Trophoblast cell (in vitro differentiated cells and primary cell): Measurements from ENCODE around the gene IL17RB.

Experiments
- DNase-seq, 2 donors: peaks; one replicate each; pipeline ENCODE4 v3.0.0-alpha.2; 2016
- H2AFZ ChIP-seq: 2 replicates; pipeline ENCODE4 v1.6.1; 2013; ENCODE audit warnings: low read length, moderate library complexity, mild to moderate bottlenecking; ENCODE audit not compliant: insufficient read depth, poor library complexity
- H2AK5ac ChIP-seq: 2 replicates; pipeline ENCODE4 v1.6.1; 2013; ENCODE audit warnings: mild to moderate bottlenecking, low read length
- H2BK120ac ChIP-seq: 2 replicates; pipeline ENCODE4 v1.6.1; 2013; ENCODE audit warnings: low read length, mild to moderate bottlenecking, moderate library complexity; ENCODE audit not compliant: insufficient read depth, poor library complexity
- H2BK12ac ChIP-seq: 2 replicates; pipeline ENCODE4 v1.6.1; 2013; ENCODE audit warnings: mild to moderate bottlenecking, low read length, moderate library complexity
- H2BK5ac ChIP-seq: 2 replicates; pipeline ENCODE4 v1.6.1; 2013; ENCODE audit warnings: low read length, low read depth, moderate library complexity, mild to moderate bottlenecking; ENCODE audit not compliant: poor library complexity
- H3K14ac ChIP-seq: 2 replicates; pipeline ENCODE4 v1.6.1; 2013; ENCODE audit warnings: mild to moderate bottlenecking, low read length
- H3K18ac ChIP-seq: 2 replicates; pipeline ENCODE4 v1.6.1; 2013; ENCODE audit warnings: mild to moderate bottlenecking, low read length
- H3K23ac ChIP-seq: 2 replicates; pipeline ENCODE4 v1.6.1; 2013; ENCODE audit warnings: low read length
- H3K27ac ChIP-seq: 2 replicates; pipeline ENCODE4 v1.5.1; 2013; ENCODE audit warnings: low read depth, mild to moderate bottlenecking, inconsistent platforms, low read length, moderate library complexity
- H3K27me3 ChIP-seq: 2 replicates; pipeline ENCODE4 v1.6.1; 2013; ENCODE audit warnings: inconsistent platforms, mild to moderate bottlenecking, low read length, moderate library complexity; ENCODE audit not compliant: insufficient read depth
- H3K36me3 ChIP-seq, 2 experiments: 1 replicate in 1 of 2; 2 replicates in 1 of 2; pipeline ENCODE4 v1.6.1; 2013; ENCODE audit warnings: low read length in 2 of 2, mild to moderate bottlenecking in 2 of 2, moderate library complexity in 1 of 2; ENCODE audit not compliant: insufficient read depth in 2 of 2, control insufficient read depth in 1 of 2
- H3K4ac ChIP-seq: 2 replicates; pipeline ENCODE4 v1.6.1; 2013; ENCODE audit warnings: low read depth, mild to moderate bottlenecking, low read length, moderate library complexity
- H3K4me1 ChIP-seq, 2 experiments: 1 replicate in 1 of 2; 2 replicates in 1 of 2; pipeline ENCODE4 v1.6.1; 2013; ENCODE audit warnings: low read length in 2 of 2, mild to moderate bottlenecking in 2 of 2, moderate library complexity in 1 of 2; ENCODE audit not compliant: insufficient read depth in 2 of 2, control insufficient read depth in 1 of 2
- H3K4me2 ChIP-seq: 2 replicates; pipeline ENCODE4 v1.6.1; 2013; ENCODE audit warnings: inconsistent platforms, mild to moderate bottlenecking, low read length, moderate library complexity
- H3K4me3 ChIP-seq: 2 replicates; pipeline ENCODE4 v1.5.1; 2013; ENCODE audit warnings: mild to moderate bottlenecking, low read depth, low read length, inconsistent platforms
- H3K79me1 ChIP-seq: one replicate; pipeline ENCODE4 v1.6.1; 2013; ENCODE audit warnings: low read length
- H3K79me2 ChIP-seq: 2 replicates; pipeline ENCODE4 v1.6.1; 2013; ENCODE audit warnings: low read length, mild to moderate bottlenecking; ENCODE audit not compliant: control insufficient read depth, insufficient read depth, poor library complexity
- H3K9ac ChIP-seq: 2 replicates; pipeline ENCODE4 v1.6.1; 2013; ENCODE audit warnings: mild to moderate bottlenecking, low read length
- H3K9me3 ChIP-seq: 2 replicates; pipeline ENCODE4 v1.6.1; 2013; ENCODE audit warnings: low read depth, mild to moderate bottlenecking, control low read depth, inconsistent platforms, low read length; ENCODE audit not compliant: insufficient read depth
- H4K12ac ChIP-seq: 2 replicates; pipeline ENCODE4 v1.6.1; 2013; ENCODE audit warnings: low read depth, mild to moderate bottlenecking, low read length, moderate library complexity
- H4K8ac ChIP-seq: 2 replicates; pipeline ENCODE4 v1.6.1; 2013; ENCODE audit warnings: low read depth, mild to moderate bottlenecking, low read length, moderate library complexity
- H4K91ac ChIP-seq: one replicate; pipeline ENCODE4 v1.6.1; 2013; ENCODE audit warnings: low read depth, mild to moderate bottlenecking, low read length, moderate library complexity
- WGBS: extraction: QIAGEN DNeasy Blood & Tissue Kit; methylation state at CpG from one replicate; pipeline ENCODE4 v1.1.7; 2013; ENCODE audit warnings: missing lambda C conversion rate; ENCODE audit not compliant: insufficient read length, insufficient coverage; ENCODE audit errors: extremely low coverage; 5-methylcytosine and 5-hydroxymethylcytosine counted together

The IL17RB gene

DNA sequence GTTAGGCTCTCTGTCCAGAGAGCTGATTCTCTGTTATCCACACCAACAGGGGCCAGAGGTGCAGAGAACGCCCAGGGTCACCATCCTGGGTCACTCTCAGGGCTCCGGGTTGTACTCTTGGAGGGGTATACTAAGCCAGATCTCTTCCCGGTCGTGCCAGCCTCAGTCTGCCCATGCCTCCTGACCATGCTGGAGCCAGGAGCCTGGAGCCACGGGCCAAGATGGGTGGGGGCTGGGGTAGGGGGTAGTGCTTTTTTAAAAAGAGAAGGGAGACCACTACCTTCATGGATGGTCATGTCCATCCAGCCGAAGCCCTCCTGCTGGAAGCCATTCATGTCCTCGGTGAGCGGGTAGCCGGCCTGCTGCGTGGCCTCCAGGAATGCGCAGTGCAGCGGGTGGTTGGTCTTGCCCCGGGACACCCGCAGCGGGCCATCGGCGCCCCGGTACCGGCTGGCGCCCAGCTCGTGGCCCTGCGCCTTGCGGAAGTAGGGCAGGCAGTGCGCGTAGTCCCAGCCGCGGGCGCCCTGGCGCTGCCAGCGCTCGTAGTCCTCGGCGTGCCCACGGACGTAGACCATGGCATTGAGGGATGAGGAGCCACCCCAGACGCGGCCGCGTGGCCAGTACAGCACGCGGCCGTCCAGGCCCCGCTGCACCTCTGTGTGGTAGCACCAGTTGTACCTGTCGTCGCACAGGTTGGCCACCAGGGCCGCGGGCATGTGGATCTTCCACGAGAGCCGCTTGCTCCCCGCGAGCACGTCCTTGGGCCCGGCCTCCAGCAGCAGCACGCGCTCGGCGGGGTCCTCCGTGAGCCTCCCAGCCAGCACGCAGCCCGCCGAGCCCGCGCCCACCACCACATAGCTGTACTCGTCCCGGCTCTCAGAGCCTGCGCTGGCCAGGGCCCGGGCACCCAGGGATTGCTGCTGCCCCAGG lies 23.1 kb upstream of the IL17RB start:
- no peak overlapping the region for H3K14ac ChIP-seq
- no peak overlapping the region for H3K23ac ChIP-seq
- H3K36me3 ChIP-seq: no peaks in the 10 kb centered on the region
- no peaks in the 10 kb centered on the region for H3K79me1 ChIP-seq
- H3K27me3 ChIP-seq: no peaks in the 10 kb centered on the region
- H3K9me3 ChIP-seq: no peaks in the 10 kb centered on the region
- H3K79me2 ChIP-seq: no peaks in the 10 kb centered on the region
- no peak overlapping the region for H4K8ac ChIP-seq
- no peak overlapping the region for H2AK5ac ChIP-seq
- no peak overlapping the region for H3K4me3 ChIP-seq
- H3K18ac ChIP-seq: no peak overlapping the region
- no peak overlapping the region for H2BK5ac ChIP-seq
- no peak for DNase-seq
- no peak overlapping the region for H3K27ac ChIP-seq
- no peak overlapping the region for H4K91ac ChIP-seq
- H3K9ac ChIP-seq: no peak overlapping the region
- H2BK12ac ChIP-seq: no peak overlapping the region
- no CpG with 5 or more reads among the region's 67 CpGs for whole genome bisulfite sequencing
- no peak overlapping the region for H2AFZ ChIP-seq
- no peak overlapping the region for H3K4ac ChIP-seq
- H4K12ac ChIP-seq: no peak overlapping the region
- H3K4me2 ChIP-seq: no peak overlapping the region
- no peaks in the 10 kb centered on the region for H3K4me1 ChIP-seq
- no peak overlapping the region for H2BK120ac ChIP-seq

DNA sequence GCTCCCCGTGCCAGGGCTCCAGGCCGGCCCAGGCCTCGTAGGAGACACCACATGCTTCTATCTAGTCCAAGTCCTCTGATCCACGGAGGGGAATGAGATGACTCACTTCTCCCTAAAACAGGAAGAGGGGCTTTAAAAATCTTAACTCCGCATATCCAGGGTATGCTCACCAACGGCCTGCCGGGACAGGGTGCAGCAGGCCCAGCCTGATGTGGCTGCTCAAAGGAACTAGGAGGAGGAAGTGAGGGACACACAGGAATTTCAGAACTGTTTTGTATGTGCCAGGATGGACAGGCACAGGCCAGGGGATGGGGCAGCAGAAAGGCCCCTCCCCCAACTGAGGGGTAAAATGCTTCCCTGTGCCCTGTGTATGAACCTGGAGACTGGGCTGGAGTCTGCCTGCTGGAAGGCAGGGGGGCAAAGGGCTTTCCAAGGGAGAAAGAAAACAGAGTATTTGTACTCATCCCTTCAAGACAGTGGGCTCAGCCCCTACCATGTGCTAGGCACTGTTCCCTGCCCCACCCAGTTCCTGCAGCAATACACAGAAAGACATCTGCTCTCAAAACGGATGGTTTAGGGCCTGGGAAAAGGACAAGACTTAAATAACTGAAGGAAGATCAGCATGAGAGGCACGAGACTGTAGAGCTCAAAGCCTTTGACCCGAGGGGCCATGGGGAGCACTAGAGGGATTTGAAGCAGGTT lies 22.3 kb upstream of the IL17RB start:
- no peak overlapping the region for H2AFZ ChIP-seq
- H3K4me2 ChIP-seq: no peak overlapping the region
- H3K4ac ChIP-seq: no peak overlapping the region
- H4K91ac ChIP-seq: no peak overlapping the region
- H2BK12ac ChIP-seq: no peak overlapping the region
- no peaks in the 10 kb centered on the region for H3K79me1 ChIP-seq
- H3K4me3 ChIP-seq: no peak overlapping the region
- no peak overlapping the region for H3K27ac ChIP-seq
- H3K9me3 ChIP-seq: no peaks in the 10 kb centered on the region
- H3K23ac ChIP-seq: no peak overlapping the region
- no peaks in the 10 kb centered on the region for H3K36me3 ChIP-seq
- no peak overlapping the region for H2AK5ac ChIP-seq
- H3K9ac ChIP-seq: no peak overlapping the region
- no peak overlapping the region for H4K12ac ChIP-seq
- H3K4me1 ChIP-seq: no peaks in the 10 kb centered on the region
- H3K14ac ChIP-seq: no peak overlapping the region
- H3K27me3 ChIP-seq: no peaks in the 10 kb centered on the region
- no peak overlapping the region for H3K18ac ChIP-seq
- H2BK5ac ChIP-seq: no peak overlapping the region
- no peak overlapping the region for H4K8ac ChIP-seq
- H3K79me2 ChIP-seq: no peaks in the 10 kb centered on the region
- no CpG with 5 or more reads among the region's 10 CpGs for WGBS
- no peak overlapping the region for H2BK120ac ChIP-seq
- no peak for DNase-seq

DNA sequence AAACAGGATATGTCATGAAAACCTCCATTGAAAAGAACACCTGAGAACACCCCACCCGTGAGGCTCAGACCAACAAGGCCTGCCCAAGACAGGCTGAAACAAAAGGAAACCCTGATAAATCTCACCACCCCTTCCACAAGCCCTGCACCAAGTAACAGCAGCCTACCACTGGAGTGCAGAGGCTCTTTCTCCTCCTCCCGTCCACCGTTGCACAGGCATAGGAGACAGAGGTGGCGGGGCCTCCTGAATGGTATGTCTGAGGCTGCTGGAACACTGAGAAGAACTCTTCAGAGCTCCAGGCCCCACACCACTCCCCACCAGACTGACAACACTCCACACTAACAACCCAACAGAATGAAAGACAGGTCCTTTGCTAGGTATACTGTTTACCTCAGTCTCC lies 21.6 kb upstream of the IL17RB start:
- H3K23ac ChIP-seq: no peak overlapping the region
- H3K79me1 ChIP-seq: no peaks in the 10 kb centered on the region
- H3K79me2 ChIP-seq: no peaks in the 10 kb centered on the region
- H4K8ac ChIP-seq: no peak overlapping the region
- no peak overlapping the region for H3K4ac ChIP-seq
- no peak overlapping the region for H3K4me3 ChIP-seq
- no peaks in the 10 kb centered on the region for H3K36me3 ChIP-seq
- no peak overlapping the region for H3K4me2 ChIP-seq
- no peaks in the 10 kb centered on the region for H3K4me1 ChIP-seq
- H2BK120ac ChIP-seq: no peak overlapping the region
- H3K9me3 ChIP-seq: no peaks in the 10 kb centered on the region
- no peak overlapping the region for H3K14ac ChIP-seq
- no peak overlapping the region for H3K18ac ChIP-seq
- no CpG with 5 or more reads among the region's 4 CpGs for WGBS
- H2BK12ac ChIP-seq: no peak overlapping the region
- DNase-seq: no peak
- no peak overlapping the region for H2AK5ac ChIP-seq
- H3K27me3 ChIP-seq: no peaks in the 10 kb centered on the region
- no peak overlapping the region for H4K12ac ChIP-seq
- H4K91ac ChIP-seq: no peak overlapping the region
- H2AFZ ChIP-seq: no peak overlapping the region
- no peak overlapping the region for H2BK5ac ChIP-seq
- no peak overlapping the region for H3K9ac ChIP-seq
- no peak overlapping the region for H3K27ac ChIP-seq

DNA sequence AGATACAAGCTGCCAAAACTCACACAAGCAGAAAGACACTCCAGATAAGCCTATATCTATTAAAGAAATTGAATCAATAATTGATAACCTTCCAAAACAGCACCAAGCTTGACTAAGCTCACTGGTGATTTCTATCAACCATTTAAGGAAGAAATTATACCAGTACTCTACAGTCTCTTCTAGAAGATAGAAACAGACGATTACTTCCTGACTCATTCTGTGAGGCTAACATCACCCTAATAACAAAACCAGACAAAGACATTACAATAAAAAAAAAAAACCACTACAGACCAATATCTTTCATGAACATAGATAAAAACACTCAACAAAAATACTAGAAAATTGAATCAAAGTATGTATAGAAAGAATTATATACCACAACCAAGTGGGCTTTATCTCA lies 20.3 kb upstream of the IL17RB start:
- DNase-seq: no peak
- Histone ChIP-seq H3K4me3 (no peak overlapping the region), H3K79me2 (no peaks in the 10 kb centered on the region), H3K9me3 (no peaks in the 10 kb centered on the region), H3K4ac (no peak overlapping the region), H2AK5ac (no peak overlapping the region), H4K12ac (no peak overlapping the region), H3K79me1 (no peaks in the 10 kb centered on the region), H2AFZ (no peak overlapping the region), H3K4me1 (no peaks in the 10 kb centered on the region), H2BK5ac (no peak overlapping the region), H3K36me3 (no peaks in the 10 kb centered on the region), H4K8ac (no peak overlapping the region), H3K27ac (no peak overlapping the region), H3K27me3 (no peaks in the 10 kb centered on the region), H3K18ac (no peak overlapping the region), H2BK12ac (no peak overlapping the region), H3K23ac (no peak overlapping the region), H3K4me2 (no peak overlapping the region), H3K9ac (no peak overlapping the region), H3K14ac (no peak overlapping the region), H2BK120ac (no peak overlapping the region), H4K91ac (no peak overlapping the region)
- WGBS: no CpG with 5 or more reads among the region's 1 CpG
